HCT116 (cell line): ENCODE results near the gene COL26A1. TPM values are rescaled to one million over a fixed set of nuclear protein-coding genes. Genes with fewer than 3 reads are reported as not detected.

Source experiments
- ATAC-seq: fragments of 200-7000 bp; cut with Tn5 transposase; 2 replicates; pipeline ENCODE4 v1.9.1; 2020; ENCODE audit warnings: mild to moderate bottlenecking, moderate library complexity
- BruUV-seq: library from RNA; stranded (reverse); fragments of 400-500 nt; replicated peaks from 2 replicates; lab custom pipeline; 2021; lab: Mats Ljungman, UMichigan
- CTCF ChIA-PET: fragments of 300-600 bp; sonication (Branson Sonifier 250); formaldehyde crosslinking; loops from one replicate; lab custom pipeline; 2021; ENCODE audit warnings: antibody characterized with exemption; lab: Charles Lee
- POLR2A ChIA-PET: fragments of 300-600, 350-600 bp; sonication (Branson Sonifier 250); formaldehyde crosslinking; loops from one replicate; lab custom pipeline; 2021; ENCODE audit warnings: antibody characterized with exemption; lab: Charles Lee
- RAD21 ChIA-PET, 2 experiments: fragments of 300-600 bp; sonication (Branson Sonifier 250); formaldehyde crosslinking; loops; one replicate each; lab custom pipeline; 2023; ENCODE audit warnings: low total read pairs in 2 of 2; ENCODE audit not compliant: uncharacterized antibody in 2 of 2, unreplicated experiment in 2 of 2, low non-redundant PET in 1 of 2; lab: Charles Lee
- DNase-seq: peaks from one replicate; pipeline ENCODE4 v3.0.0-alpha.2; 2010; ENCODE audit warnings: low read depth, low spot score
- H2AFZ ChIP-seq: fragments of 200-600 bp; shearing (Covaris generic), sonication (generic); 2 replicates; pipeline ENCODE4 v1.6.1; 2017; ENCODE audit warnings: low read depth, mixed run types, mixed read lengths, antibody characterized with exemption, low read length; ENCODE audit not compliant: poor library complexity, severe bottlenecking
- H3K27ac ChIP-seq: 2 replicates; pipeline ENCODE4 v1.5.1; 2012; ENCODE audit warnings: low read depth, low read length
- H3K27me3 ChIP-seq: fragments of 200-600 bp; sonication (generic); 2 replicates; pipeline ENCODE4 v1.6.1; 2016; ENCODE audit warnings: mixed run types, low read length, mixed read lengths; ENCODE audit not compliant: insufficient read depth
- H3K36me3 ChIP-seq, 2 experiments: fragments of 200-500 bp in 1 of 2; fragments of 200-600 bp in 1 of 2; sonication (Bioruptor generic) in 1 of 2; sonication (generic) in 1 of 2; 2 replicates each; pipeline versions ENCODE4 v1.5.1 to v1.6.1; 2014 to 2016; ENCODE audit warnings: low read length in 2 of 2, inconsistent platforms in 1 of 2, mixed read lengths in 1 of 2, mixed run types in 1 of 2; ENCODE audit not compliant: insufficient read depth in 2 of 2, control insufficient read depth in 1 of 2
- H3K4me1 ChIP-seq, 2 experiments: fragments of 200-600 bp in 1 of 2; sonication (generic) in 1 of 2; 2 replicates each; pipeline versions ENCODE4 v1.5.1 to v1.6.1; 2012 to 2017; ENCODE audit warnings: low read length in 2 of 2, inconsistent platforms in 1 of 2, mild to moderate bottlenecking in 1 of 2, mixed read lengths in 1 of 2, mixed run types in 1 of 2, moderate library complexity in 1 of 2; ENCODE audit not compliant: insufficient read depth in 2 of 2, control insufficient read depth in 1 of 2
- H3K4me2 ChIP-seq: fragments of 200-600 bp; sonication (generic); 2 replicates; pipeline ENCODE4 v1.6.1; 2017; ENCODE audit warnings: mixed run types, low read length, mixed read lengths
- H3K4me3 ChIP-seq, 2 experiments: fragments of 200-600 bp in 1 of 2; sonication (generic) in 1 of 2; replicated peaks in 1 of 2; 2 replicates each; pipeline ENCODE4 v1.5.1; 2011 to 2016; ENCODE audit warnings: low read length in 2 of 2, control low read depth in 1 of 2, low read depth in 1 of 2, mild to moderate bottlenecking in 1 of 2, mixed read lengths in 1 of 2, mixed run types in 1 of 2
- H3K79me2 ChIP-seq: fragments of 200-600 bp; sonication (generic); 2 replicates; pipeline ENCODE4 v1.6.1; 2017; ENCODE audit warnings: mild to moderate bottlenecking, mixed run types, low read length, moderate library complexity, mixed read lengths; ENCODE audit not compliant: insufficient read depth
- H3K9ac ChIP-seq: fragments of 200-600 bp; sonication (generic); 2 replicates; pipeline ENCODE4 v1.6.1; 2016; ENCODE audit warnings: low read length, mixed read lengths
- H3K9me2 ChIP-seq: fragments of 200-600 bp; sonication (generic), shearing (Covaris generic); 2 replicates; pipeline ENCODE4 v1.6.1; 2017; ENCODE audit warnings: mixed run types, mild to moderate bottlenecking, moderate library complexity; ENCODE audit not compliant: insufficient read depth
- H3K9me3 ChIP-seq, 2 experiments: fragments of 200-500 bp in 1 of 2; fragments of 200-600 bp in 1 of 2; sonication (Bioruptor generic) in 1 of 2; sonication (generic) in 1 of 2; 2 replicates each; pipeline ENCODE4 v1.6.1; 2014 to 2017; ENCODE audit warnings: low read length in 2 of 2, mixed read lengths in 2 of 2, inconsistent platforms in 1 of 2, low read depth in 1 of 2, mild to moderate bottlenecking in 1 of 2, mixed run types in 1 of 2, moderate library complexity in 1 of 2; ENCODE audit not compliant: control insufficient read depth in 1 of 2, insufficient read depth in 1 of 2
- H4K20me1 ChIP-seq: fragments of 200-600 bp; sonication (generic), shearing (Covaris generic); 2 replicates; pipeline ENCODE4 v1.6.1; 2017; ENCODE audit warnings: mixed run types, mild to moderate bottlenecking, moderate library complexity; ENCODE audit not compliant: insufficient read depth
- CBX3 ChIP-seq: IDR thresholded peaks from 2 replicates; pipeline ENCODE4 v1.6.1; 2012; ENCODE audit warnings: low read depth
- CEBPB ChIP-seq: IDR thresholded peaks from 2 replicates; pipeline ENCODE4 v1.6.1; 2012; ENCODE audit warnings: low read depth
- ELF1 ChIP-seq: IDR thresholded peaks from 2 replicates; pipeline ENCODE4 v1.6.1; 2012; ENCODE audit warnings: low read depth, borderline replicate concordance
- EZH2phosphoT487 ChIP-seq: fragments of 200-600 bp; IDR thresholded peaks from 2 replicates; pipeline ENCODE4 v1.6.1; 2018; ENCODE audit warnings: antibody characterized with exemption, borderline replicate concordance
- JUND ChIP-seq: IDR thresholded peaks from 2 replicates; pipeline ENCODE4 v1.6.1; 2012
- POLR2AphosphoS5 ChIP-seq: IDR thresholded peaks from 2 replicates; pipeline ENCODE4 v1.6.1; 2011; ENCODE audit warnings: mild to moderate bottlenecking, low read depth, low read length, moderate library complexity
- SRF ChIP-seq: IDR thresholded peaks from 2 replicates; pipeline ENCODE4 v1.6.1; 2012; ENCODE audit warnings: low read depth
- YY1 ChIP-seq: IDR thresholded peaks from 2 replicates; pipeline ENCODE4 v1.6.1; 2011; ENCODE audit warnings: low read length, low read depth, moderate library complexity, mild to moderate bottlenecking; ENCODE audit not compliant: insufficient replicate concordance; ENCODE audit errors: extremely low read depth
- ZFX ChIP-seq: fragments of 450-650 bp; IDR thresholded peaks from 2 replicates; pipeline ENCODE4 v1.6.1; 2017
- ZNF274 ChIP-seq: fragments of 200-500 bp; sonication (Bioruptor generic); IDR thresholded peaks from 2 replicates; pipeline ENCODE4 v1.6.1; 2014; ENCODE audit warnings: mild to moderate bottlenecking, low read depth, low read length, inconsistent platforms
- intact Hi-C: fragments of 100-400 bp; cut with micrococcal nuclease; formaldehyde crosslinking; loops from 2 replicates; pipeline ENCODE4 v1.10.0; 2022
- total RNA-seq: library from RNA; stranded (reverse); gene quantifications from one replicate; pipeline ENCODE4 v1.2.1, GENCODE V29; 2021; ENCODE audit not compliant: unreplicated experiment
- TF ChIP-seq, protein P1 (sequence below): IDR thresholded peaks from 2 replicates; pipeline ENCODE4 v1.6.1; 2011; ENCODE audit warnings: mild to moderate bottlenecking, low read length, moderate library complexity; ENCODE audit not compliant: insufficient replicate concordance; ENCODE audit errors: extremely low read depth
- TF ChIP-seq, protein P2 (sequence below): IDR thresholded peaks from 2 replicates; pipeline ENCODE4 v1.6.1; 2012; ENCODE audit warnings: low read depth
- TF ChIP-seq, protein P3 (sequence below): IDR thresholded peaks from 2 replicates; pipeline ENCODE4 v1.6.1; 2012

The COL26A1 gene
- total RNA-seq, 1 experiment from 2014 or later: 0.27 TPM

DNA sequence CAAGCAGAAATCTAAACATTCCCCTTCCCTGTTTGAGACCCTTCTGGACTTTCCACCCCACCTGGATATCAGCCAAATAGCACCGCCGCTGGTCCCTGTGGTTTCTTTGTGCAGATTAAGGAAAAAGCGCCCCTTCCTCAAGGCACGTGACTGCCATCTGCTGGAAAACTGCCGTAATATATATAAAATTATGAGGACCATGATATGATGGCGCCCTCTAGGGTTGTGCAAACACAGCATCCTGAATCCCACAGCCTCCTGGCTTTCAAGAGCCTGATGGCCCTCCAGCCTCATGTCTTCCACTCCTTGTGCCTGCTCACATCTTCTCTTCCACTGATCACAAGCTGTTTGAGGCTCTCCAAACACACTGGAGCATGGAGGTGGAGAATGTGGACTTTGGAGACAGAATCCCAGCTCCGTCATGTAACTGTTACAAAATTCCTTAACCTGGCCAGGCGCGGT is 145.1 kb downstream of the COL26A1 start (continued):
- no peak for TF ChIP-seq SRF

DNA sequence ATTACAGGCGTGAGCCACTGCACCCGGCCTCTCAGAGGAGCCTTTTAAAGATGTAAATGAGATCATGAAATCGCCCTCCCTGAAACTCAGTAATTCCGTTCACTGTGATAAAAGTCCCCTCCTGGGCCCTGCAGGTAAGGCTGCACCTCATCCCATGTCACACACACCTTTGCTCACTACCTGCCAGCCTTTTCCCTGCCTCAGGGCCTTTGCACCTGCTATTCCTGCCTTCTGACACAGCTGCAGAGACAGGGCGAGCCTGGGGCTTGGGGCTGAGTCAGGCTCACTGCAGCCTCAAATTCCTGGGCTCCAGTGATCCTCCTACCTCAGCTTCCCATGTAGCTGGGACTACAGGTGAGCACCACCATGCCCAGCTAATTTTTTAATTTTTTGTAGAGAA is 147.6 kb downstream of the COL26A1 start:
- H4K20me1 ChIP-seq: no peaks in the 10 kb centered on the region
- ChIA-PET POLR2A (no interaction called here), CTCF (interaction anchor here (1.4 kb wide), 1 partner anchor 188 kb away, joined by 3 read pairs; no protein-coding TSS in a partner anchor), RAD21 (no interaction called here)
- intact Hi-C loops: no loop called here
- no peak for ATAC-seq
- no peak overlapping the region for H3K4me3 ChIP-seq
- H3K9me3 ChIP-seq: no peaks in the 10 kb centered on the region
- no peak for DNase-seq
- H3K9ac ChIP-seq: no peak overlapping the region
- peaks cover 0 to 4% of the 10 kb centered on the region in 2 experiments; a peak in 1 of 4 replicates for H3K4me1 ChIP-seq
- no peaks in the 10 kb centered on the region for H3K36me3 ChIP-seq
- TF ChIP-seq JUND (no peak), EZH2phosphoT487 (no peak), CEBPB (no peak)
- TF ChIP-seq, protein P1, sequence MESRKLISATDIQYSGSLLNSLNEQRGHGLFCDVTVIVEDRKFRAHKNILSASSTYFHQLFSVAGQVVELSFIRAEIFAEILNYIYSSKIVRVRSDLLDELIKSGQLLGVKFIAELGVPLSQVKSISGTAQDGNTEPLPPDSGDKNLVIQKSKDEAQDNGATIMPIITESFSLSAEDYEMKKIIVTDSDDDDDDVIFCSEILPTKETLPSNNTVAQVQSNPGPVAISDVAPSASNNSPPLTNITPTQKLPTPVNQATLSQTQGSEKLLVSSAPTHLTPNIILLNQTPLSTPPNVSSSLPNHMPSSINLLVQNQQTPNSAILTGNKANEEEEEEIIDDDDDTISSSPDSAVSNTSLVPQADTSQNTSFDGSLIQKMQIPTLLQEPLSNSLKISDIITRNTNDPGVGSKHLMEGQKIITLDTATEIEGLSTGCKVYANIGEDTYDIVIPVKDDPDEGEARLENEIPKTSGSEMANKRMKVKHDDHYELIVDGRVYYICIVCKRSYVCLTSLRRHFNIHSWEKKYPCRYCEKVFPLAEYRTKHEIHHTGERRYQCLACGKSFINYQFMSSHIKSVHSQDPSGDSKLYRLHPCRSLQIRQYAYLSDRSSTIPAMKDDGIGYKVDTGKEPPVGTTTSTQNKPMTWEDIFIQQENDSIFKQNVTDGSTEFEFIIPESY: no peak
- 0 out of 2 replicates have a peak, but pooled peaks cover 3% of the 10 kb centered on the region for H3K27me3 ChIP-seq
- BruUV-seq: no TSS peak
- no peak overlapping the region for H3K4me2 ChIP-seq
- no peak overlapping the region for H2AFZ ChIP-seq
- H3K27ac ChIP-seq: no peak overlapping the region
- H3K9me2 ChIP-seq: no peaks in the 10 kb centered on the region
- no peaks in the 10 kb centered on the region for H3K79me2 ChIP-seq

DNA sequence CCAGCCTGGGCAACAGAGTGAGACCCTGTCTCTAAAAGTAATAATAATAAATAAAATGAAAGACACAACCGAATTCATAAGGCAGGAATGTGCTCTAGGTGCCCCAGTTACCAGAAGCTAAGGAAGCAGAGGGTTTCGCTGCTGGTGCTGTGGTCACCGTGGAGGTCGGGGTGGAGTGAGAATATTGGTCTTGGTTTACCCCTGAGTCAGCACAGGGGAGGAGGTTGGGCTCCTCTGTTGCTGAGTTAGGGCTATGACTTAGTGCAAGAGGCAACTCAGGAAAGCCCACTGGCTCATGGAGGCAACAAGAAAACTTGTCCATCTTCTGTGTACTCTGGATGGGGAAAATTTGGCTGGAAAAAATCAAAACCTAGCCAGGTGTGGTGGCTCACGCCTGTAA is 149.3 kb downstream of the COL26A1 start:
- Histone ChIP-seq H3K9ac (no peak overlapping the region), H3K27ac (no peak overlapping the region), H3K9me3 (no peaks in the 10 kb centered on the region), H3K79me2 (no peaks in the 10 kb centered on the region), H3K9me2 (no peaks in the 10 kb centered on the region), H3K36me3 (no peaks in the 10 kb centered on the region), H3K4me2 (no peak overlapping the region), H3K4me3 (no peak overlapping the region), H4K20me1 (no peaks in the 10 kb centered on the region), H2AFZ (no peak overlapping the region), H3K27me3 (0 out of 2 replicates have a peak, but pooled peaks cover 3% of the 10 kb centered on the region), H3K4me1 (peaks cover 0 to 4% of the 10 kb centered on the region in 2 experiments; a peak in 1 of 4 replicates)
- DNase-seq: no peak
- intact Hi-C loops: no loop called here
- ChIA-PET POLR2A (no interaction called here), RAD21 (no interaction called here), CTCF (interaction anchor here (1.3 to 2.0 kb wide), 2 partner anchors 11 to 30 kb away, joined by 3 to 5 read pairs; no protein-coding TSS in a partner anchor)
- no peak for ATAC-seq
- no TSS peak for BruUV-seq
- TF ChIP-seq ZFX: no peak
- no peak for TF ChIP-seq CBX3
- TF ChIP-seq, protein P2, sequence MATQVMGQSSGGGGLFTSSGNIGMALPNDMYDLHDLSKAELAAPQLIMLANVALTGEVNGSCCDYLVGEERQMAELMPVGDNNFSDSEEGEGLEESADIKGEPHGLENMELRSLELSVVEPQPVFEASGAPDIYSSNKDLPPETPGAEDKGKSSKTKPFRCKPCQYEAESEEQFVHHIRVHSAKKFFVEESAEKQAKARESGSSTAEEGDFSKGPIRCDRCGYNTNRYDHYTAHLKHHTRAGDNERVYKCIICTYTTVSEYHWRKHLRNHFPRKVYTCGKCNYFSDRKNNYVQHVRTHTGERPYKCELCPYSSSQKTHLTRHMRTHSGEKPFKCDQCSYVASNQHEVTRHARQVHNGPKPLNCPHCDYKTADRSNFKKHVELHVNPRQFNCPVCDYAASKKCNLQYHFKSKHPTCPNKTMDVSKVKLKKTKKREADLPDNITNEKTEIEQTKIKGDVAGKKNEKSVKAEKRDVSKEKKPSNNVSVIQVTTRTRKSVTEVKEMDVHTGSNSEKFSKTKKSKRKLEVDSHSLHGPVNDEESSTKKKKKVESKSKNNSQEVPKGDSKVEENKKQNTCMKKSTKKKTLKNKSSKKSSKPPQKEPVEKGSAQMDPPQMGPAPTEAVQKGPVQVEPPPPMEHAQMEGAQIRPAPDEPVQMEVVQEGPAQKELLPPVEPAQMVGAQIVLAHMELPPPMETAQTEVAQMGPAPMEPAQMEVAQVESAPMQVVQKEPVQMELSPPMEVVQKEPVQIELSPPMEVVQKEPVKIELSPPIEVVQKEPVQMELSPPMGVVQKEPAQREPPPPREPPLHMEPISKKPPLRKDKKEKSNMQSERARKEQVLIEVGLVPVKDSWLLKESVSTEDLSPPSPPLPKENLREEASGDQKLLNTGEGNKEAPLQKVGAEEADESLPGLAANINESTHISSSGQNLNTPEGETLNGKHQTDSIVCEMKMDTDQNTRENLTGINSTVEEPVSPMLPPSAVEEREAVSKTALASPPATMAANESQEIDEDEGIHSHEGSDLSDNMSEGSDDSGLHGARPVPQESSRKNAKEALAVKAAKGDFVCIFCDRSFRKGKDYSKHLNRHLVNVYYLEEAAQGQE: no peak
- no peak for TF ChIP-seq ZNF274
- TF ChIP-seq, protein P3, sequence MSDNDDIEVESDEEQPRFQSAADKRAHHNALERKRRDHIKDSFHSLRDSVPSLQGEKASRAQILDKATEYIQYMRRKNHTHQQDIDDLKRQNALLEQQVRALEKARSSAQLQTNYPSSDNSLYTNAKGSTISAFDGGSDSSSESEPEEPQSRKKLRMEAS: no peak
- no peak for TF ChIP-seq JUND
- TF ChIP-seq POLR2AphosphoS5: no peak
- no peak for TF ChIP-seq YY1
- no peak for TF ChIP-seq ELF1
